H1 (cell line): ENCODE measurements around the gene KCNMB2. TPM values are rescaled to one million over a fixed set of nuclear protein-coding genes. Genes with fewer than 3 reads are reported as not detected.

Experiments used
- CTCF ChIA-PET: fragments of 300-600 bp; sonication (Branson Sonifier 250); formaldehyde crosslinking; loops from one replicate; lab custom pipeline; 2021; ENCODE audit not compliant: partially characterized antibody; lab: Charles Lee
- POLR2A ChIA-PET: fragments of 300-600 bp; sonication (Branson Sonifier 250); formaldehyde crosslinking; loops from one replicate; lab custom pipeline; 2021; ENCODE audit warnings: inconsistent platforms; ENCODE audit not compliant: partially characterized antibody; lab: Charles Lee
- DNase-seq, 2 experiments: peaks; one replicate each; pipeline versions ENCODE4 v3.0.0 to v3.0.0-alpha.2; 2010 to 2022; ENCODE audit warnings: low spot score in 2 of 2, low read depth in 1 of 2, mixed read lengths in 1 of 2
- FAIRE-seq: peaks from 2 replicates; lab custom pipeline; 2011; peaks lifted over from hg19 to GRCh38; lab: Jason Lieb, UNC
- H2AFZ ChIP-seq: 2 replicates; pipeline ENCODE4 v1.8.1; 2012; ENCODE audit warnings: low read length, inconsistent platforms
- H2AK5ac ChIP-seq: 2 replicates; pipeline ENCODE4 v1.6.1; 2013; ENCODE audit warnings: low read depth, low read length
- H2BK120ac ChIP-seq: replicated peaks from 2 replicates; pipeline ENCODE3; 2013; ENCODE audit warnings: low read depth, low read length, inconsistent platforms
- H2BK12ac ChIP-seq: 2 replicates; pipeline ENCODE4 v1.6.1; 2013; ENCODE audit warnings: low read depth, low read length
- H2BK15ac ChIP-seq: 2 replicates; pipeline ENCODE4 v1.6.1; 2013; ENCODE audit warnings: low read length
- H2BK20ac ChIP-seq: 2 replicates; pipeline ENCODE4 v1.6.1; 2013; ENCODE audit warnings: low read length
- H2BK5ac ChIP-seq: 2 replicates; pipeline ENCODE4 v1.6.1; 2013; ENCODE audit warnings: low read depth, low read length
- H3K14ac ChIP-seq: 2 replicates; pipeline ENCODE4 v1.6.1; 2013; ENCODE audit warnings: inconsistent platforms; ENCODE audit not compliant: insufficient read length
- H3K18ac ChIP-seq: 2 replicates; pipeline ENCODE4 v1.6.1; 2013; ENCODE audit warnings: low read length; ENCODE audit errors: extremely low read depth
- H3K23ac ChIP-seq: 2 replicates; pipeline ENCODE4 v1.6.1; 2013; ENCODE audit warnings: inconsistent platforms; ENCODE audit not compliant: insufficient read length
- H3K23me2 ChIP-seq: 2 replicates; pipeline ENCODE4 v1.6.1; 2013; ENCODE audit warnings: low read depth, low read length
- H3K27ac ChIP-seq: 2 replicates; pipeline ENCODE4 v1.6.1; 2011; ENCODE audit warnings: low read depth, low read length, inconsistent platforms
- H3K27me3 ChIP-seq, 4 experiments: replicated peaks in 1 of 4; 1 replicate in 1 of 4; 2 replicates in 3 of 4; pipeline versions ENCODE4 v1.6.1 to v1.8.1; 2011 to 2013; ENCODE audit warnings: low read length in 3 of 4, mild to moderate bottlenecking in 3 of 4, inconsistent platforms in 2 of 4, mixed read lengths in 2 of 4, moderate library complexity in 1 of 4; ENCODE audit not compliant: control insufficient read depth in 3 of 4, insufficient read depth in 3 of 4; ENCODE audit errors: extremely low read depth in 1 of 4
- H3K36me3 ChIP-seq, 4 experiments: 2 replicates each; pipeline versions ENCODE4 v1.6.1 to v1.8.1; 2011 to 2013; ENCODE audit warnings: mild to moderate bottlenecking in 4 of 4, low read length in 3 of 4, moderate library complexity in 2 of 4, control low read depth in 1 of 4, inconsistent platforms in 1 of 4; ENCODE audit not compliant: insufficient read depth in 4 of 4, control insufficient read depth in 2 of 4
- H3K4ac ChIP-seq: replicated peaks from 2 replicates; pipeline ENCODE3; 2013; ENCODE audit warnings: low read length, low read depth, mixed read lengths, inconsistent platforms; ENCODE audit not compliant: insufficient read length
- H3K4me1 ChIP-seq, 4 experiments: replicated peaks in 1 of 4; 1 replicate in 1 of 4; 2 replicates in 3 of 4; pipeline versions ENCODE4 v1.6.1 to v1.8.1; 2011 to 2013; ENCODE audit warnings: low read length in 3 of 4, inconsistent platforms in 2 of 4, mixed read lengths in 1 of 4; ENCODE audit not compliant: insufficient read depth in 4 of 4, control insufficient read depth in 3 of 4
- H3K4me2 ChIP-seq, 2 experiments: 2 replicates each; pipeline versions ENCODE4 v1.6.1 to v1.8.1; 2011 to 2013; ENCODE audit warnings: low read depth in 2 of 2, low read length in 2 of 2, control low read depth in 1 of 2, inconsistent platforms in 1 of 2, mild to moderate bottlenecking in 1 of 2; ENCODE audit not compliant: insufficient read depth in 1 of 2
- H3K4me3 ChIP-seq, 4 experiments: fragments of 200-600, 300-600 bp in 1 of 4; sonication (generic), shearing (Covaris generic), sonication (Bioruptor Twin) in 1 of 4; 2 replicates each; pipeline versions ENCODE4 v1.5.1 to v1.8.1; 2011 to 2016; ENCODE audit warnings: low read length in 4 of 4, low read depth in 3 of 4, control low read depth in 2 of 4, inconsistent platforms in 2 of 4, mild to moderate bottlenecking in 2 of 4, mixed read lengths in 1 of 4, moderate library complexity in 1 of 4; ENCODE audit not compliant: insufficient read depth in 2 of 4; ENCODE audit errors: extremely low read depth in 1 of 4
- H3K56ac ChIP-seq: replicated peaks from 2 replicates; pipeline ENCODE3; 2013; ENCODE audit warnings: low read depth, mild to moderate bottlenecking, mixed read lengths, low read length, inconsistent platforms; ENCODE audit not compliant: insufficient read length
- H3K79me1 ChIP-seq: 2 replicates; pipeline ENCODE4 v1.6.1; 2013; ENCODE audit warnings: low read depth, low read length, control low read depth
- H3K79me2 ChIP-seq, 2 experiments: 2 replicates each; pipeline versions ENCODE4 v1.6.1 to v1.8.1; 2012 to 2013; ENCODE audit warnings: low read length in 2 of 2, mild to moderate bottlenecking in 2 of 2, inconsistent platforms in 1 of 2; ENCODE audit not compliant: insufficient read depth in 2 of 2, control insufficient read depth in 1 of 2
- H3K9ac ChIP-seq, 4 experiments: replicated peaks in 1 of 4; 1 replicate in 1 of 4; 2 replicates in 3 of 4; pipeline versions ENCODE4 v1.6.1 to v1.8.1; 2011 to 2013; ENCODE audit warnings: low read depth in 3 of 4, low read length in 3 of 4, control low read depth in 2 of 4, mild to moderate bottlenecking in 2 of 4, moderate library complexity in 2 of 4, inconsistent platforms in 1 of 4; ENCODE audit errors: extremely low read depth in 1 of 4
- H3K9me3 ChIP-seq, 2 experiments: 2 replicates each; pipeline versions ENCODE4 v1.6.1 to v1.8.1; 2012 to 2013; ENCODE audit warnings: mild to moderate bottlenecking in 2 of 2, moderate library complexity in 2 of 2, control low read depth in 1 of 2, inconsistent platforms in 1 of 2, low read depth in 1 of 2, low read length in 1 of 2, mixed read lengths in 1 of 2; ENCODE audit not compliant: insufficient read depth in 2 of 2
- H4K20me1 ChIP-seq, 2 experiments: replicated peaks in 1 of 2; 2 replicates each; pipeline versions ENCODE3 to v1.8.1; 2011 to 2013; ENCODE audit warnings: inconsistent platforms in 2 of 2, low read length in 2 of 2, mild to moderate bottlenecking in 1 of 2; ENCODE audit not compliant: insufficient read depth in 2 of 2, control insufficient read depth in 1 of 2
- H4K5ac ChIP-seq: 2 replicates; pipeline ENCODE4 v1.6.1; 2013; ENCODE audit warnings: low read length, low read depth, mixed read lengths, inconsistent platforms; ENCODE audit not compliant: insufficient read length
- H4K8ac ChIP-seq: 2 replicates; pipeline ENCODE4 v1.8.0; 2013; ENCODE audit warnings: mild to moderate bottlenecking, moderate library complexity, low read length, inconsistent platforms; ENCODE audit not compliant: insufficient read depth; ENCODE audit errors: extremely low read depth
- H4K91ac ChIP-seq: replicated peaks from 2 replicates; pipeline ENCODE3; 2013; ENCODE audit warnings: low read length, mixed read lengths, inconsistent platforms; ENCODE audit not compliant: insufficient read length
- EP300 ChIP-seq, 2 experiments: IDR thresholded peaks; 1 replicate in 1 of 2; 2 replicates in 1 of 2; pipeline ENCODE4 v1.6.1; 2011 to 2012; ENCODE audit warnings: low read depth in 2 of 2, low read length in 2 of 2, mild to moderate bottlenecking in 2 of 2, borderline replicate concordance in 1 of 2, inconsistent platforms in 1 of 2, moderate library complexity in 1 of 2
- EZH2 ChIP-seq: fragments of 200-600 bp; sonication (generic); IDR thresholded peaks from 2 replicates; pipeline ENCODE4 v1.7.1; 2012; ENCODE audit warnings: low read depth, mild to moderate bottlenecking, moderate library complexity, low read length, inconsistent platforms; ENCODE audit not compliant: severe bottlenecking
- KDM4A ChIP-seq: IDR thresholded peaks from one replicate; pipeline ENCODE4 v1.7.1; 2012; ENCODE audit warnings: low read depth, mild to moderate bottlenecking, moderate library complexity, low read length, inconsistent platforms; ENCODE audit not compliant: severe bottlenecking
- RNF2 ChIP-seq: fragments of 200-900, 300-1000 bp; sonication (generic); IDR thresholded peaks from 2 replicates; pipeline ENCODE4 v1.7.1; 2016; ENCODE audit warnings: borderline replicate concordance, low read depth, mild to moderate bottlenecking, antibody characterized with exemption, low read length; ENCODE audit not compliant: poor library complexity, severe bottlenecking; ENCODE audit errors: missing control alignments
- SAP30 ChIP-seq: fragments of 300-600 bp; sonication (generic); IDR thresholded peaks from 2 replicates; pipeline ENCODE4 v1.7.1; 2012; ENCODE audit warnings: low read length, moderate library complexity, mild to moderate bottlenecking, inconsistent platforms; ENCODE audit not compliant: insufficient read depth, insufficient replicate concordance
- SIN3A ChIP-seq, 2 experiments: IDR thresholded peaks in 1 of 2; conservative IDR thresholded peaks in 1 of 2; 2 replicates each; pipeline ENCODE4 v1.6.1; 2011 to 2012; ENCODE audit warnings: low read length in 2 of 2, improper control_type of control experiment in 1 of 2, low read depth in 1 of 2, mild to moderate bottlenecking in 1 of 2
- SIRT6 ChIP-seq: IDR thresholded peaks from one replicate; pipeline ENCODE4 v1.7.1; 2012; ENCODE audit warnings: low read length, inconsistent platforms
- TBP ChIP-seq: IDR thresholded peaks from 2 replicates; pipeline ENCODE4 v1.6.1; 2011; ENCODE audit warnings: low read depth, low read length, improper control_type of control experiment
- ZNF274 ChIP-seq: IDR thresholded peaks from 2 replicates; pipeline ENCODE4 v1.7.0; 2012; ENCODE audit warnings: low read length, borderline replicate concordance; ENCODE audit errors: extremely low read depth
- WGBS, 2 experiments: shearing (Covaris generic) in 1 of 2; methylation state at CpG; one replicate each; pipeline versions ENCODE4 v1.1.6 to v1.1.7; 2013 to 2015; ENCODE audit warnings: low lambda C conversion rate in 2 of 2, mixed read lengths in 2 of 2, inconsistent platforms in 1 of 2, low coverage in 1 of 2, missing lambda C conversion rate in 1 of 2; ENCODE audit not compliant: insufficient replicate concordance in 2 of 2, insufficient coverage in 1 of 2, insufficient read length in 1 of 2; ENCODE audit errors: extremely low coverage in 1 of 2, missing lambda C conversion rate in 1 of 2; 5-methylcytosine and 5-hydroxymethylcytosine counted together
- polyA plus RNA-seq, 7 experiments: library from polyadenylated mRNA; depleted of rRNA in 3 of 7; stranded (reverse) in 5 of 7; unstranded in 2 of 7; fragments of >200 nt in 5 of 7; fragments of 200-250 nt in 2 of 7; gene quantifications; 1 replicate in 5 of 7; 2 replicates in 1 of 7; 4 replicates in 1 of 7; pipeline versions ENCODE4 v1.2.1 to v1.2.3, GENCODE V29; 2011 to 2013; ENCODE audit warnings: missing spikeins in 2 of 7, mixed read lengths in 2 of 7
- total RNA-seq: library from RNA; stranded (reverse); fragmentation: NEBNext Ultra II Directional; extraction: Animal tissue kit (Norgen Biotek cat#: 25700); gene quantifications from 2 replicates; pipeline ENCODE4 v1.2.1, GENCODE V29; 2021
- TF ChIP-seq, protein P1 (sequence below): IDR thresholded peaks from 2 replicates; pipeline ENCODE4 v1.6.1; 2011; ENCODE audit warnings: low read length, improper control_type of control experiment
- TF ChIP-seq, protein P2 (sequence below): IDR thresholded peaks from 2 replicates; pipeline ENCODE4 v1.6.1; 2011; ENCODE audit warnings: low read depth, mild to moderate bottlenecking, low read length; ENCODE audit not compliant: insufficient read depth

The KCNMB2 gene
- total and polyA plus RNA-seq, 2 of the 8 experiments (the other 6 are each of a cell fraction or from before 2014, with no cell fraction given), result not detected

DNA sequence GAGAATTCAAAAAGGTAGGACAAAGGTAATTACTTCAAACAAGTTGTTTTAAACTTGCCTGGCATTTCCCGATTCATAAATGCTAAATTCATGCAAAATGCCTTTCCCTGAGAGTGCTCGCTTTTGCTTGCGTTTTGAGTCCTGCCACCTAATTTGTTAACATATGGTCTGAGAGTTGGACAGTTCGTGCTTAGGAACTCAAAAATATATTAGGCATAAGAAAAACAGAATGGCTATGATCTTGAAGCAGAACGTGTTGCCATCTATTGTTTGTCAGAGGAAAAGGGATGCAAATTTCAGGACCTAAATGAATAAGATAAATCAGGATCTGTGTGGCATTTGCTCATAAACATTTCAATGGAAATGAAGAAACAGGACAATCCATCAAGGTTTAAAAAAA lies 339.6 kb downstream of the KCNMB2 start:
- Histone ChIP-seq H2BK12ac (no peak overlapping the region), H3K14ac (no peak overlapping the region), H2AFZ (peak overlapping the region; percentile 8; the same call in 1 of the 2 replicates), H4K20me1 (no peaks in the 10 kb centered on the region), H3K18ac (no peak overlapping the region), H3K23ac (no peak overlapping the region), H4K91ac (no peak overlapping the region), H4K5ac (no peak overlapping the region), H2BK20ac (no peak overlapping the region), H3K27me3 (no peaks in the 10 kb centered on the region), H2AK5ac (no peak overlapping the region), H3K27ac (no peak overlapping the region), H3K23me2 (no peaks in the 10 kb centered on the region), H3K4me3 (no peak overlapping the region), H3K4ac (no peak overlapping the region), H3K79me1 (no peaks in the 10 kb centered on the region), H3K79me2 (no peaks in the 10 kb centered on the region), H2BK5ac (no peak overlapping the region), H3K56ac (no peak overlapping the region), H3K4me2 (no peak overlapping the region), H3K36me3 (no peaks in the 10 kb centered on the region), H3K9me3 (no peaks in the 10 kb centered on the region), H2BK120ac (no peak overlapping the region), H3K4me1 (peaks cover 0 to 6% (median 2%) of the 10 kb centered on the region in 4 experiments; a peak in 6 of 7 replicates), H2BK15ac (no peak overlapping the region), H3K9ac (no peak overlapping the region), H4K8ac (no peak overlapping the region)
- no peak for FAIRE-seq
- WGBS, 2 experiments, result 63% methylated on average over 5 of the region's 5 CpGs; no CpG with 5 or more reads in 1 of the 2 experiments
- DNase-seq, result no peak
- POLR2A ChIA-PET, result interaction anchor here (2.3 kb wide), 1 partner anchor 16 kb away, joined by 6 read pairs; no protein-coding TSS in a partner anchor
- CTCF ChIA-PET, result no interaction called here
- TF ChIP-seq KDM4A (no peak), ZNF274 (no peak), RNF2 (no peak), SAP30 (no peak), EP300 (IDR thresholded peaks at IDR 0.05; ENCODE audit: borderline replicate concordance in 1 of 2, low read depth in 2 of 2, low read length in 2 of 2) (no peak), SIN3A (conservative IDR thresholded peaks at IDR 0.05 in 1 of 2, IDR thresholded peaks at IDR 0.05 in 1 of 2; ENCODE audit: low read depth in 1 of 2, low read length in 2 of 2) (no peak), EZH2 (no peak), TBP (no peak), SIRT6 (no peak)
- TF ChIP-seq, protein P1, sequence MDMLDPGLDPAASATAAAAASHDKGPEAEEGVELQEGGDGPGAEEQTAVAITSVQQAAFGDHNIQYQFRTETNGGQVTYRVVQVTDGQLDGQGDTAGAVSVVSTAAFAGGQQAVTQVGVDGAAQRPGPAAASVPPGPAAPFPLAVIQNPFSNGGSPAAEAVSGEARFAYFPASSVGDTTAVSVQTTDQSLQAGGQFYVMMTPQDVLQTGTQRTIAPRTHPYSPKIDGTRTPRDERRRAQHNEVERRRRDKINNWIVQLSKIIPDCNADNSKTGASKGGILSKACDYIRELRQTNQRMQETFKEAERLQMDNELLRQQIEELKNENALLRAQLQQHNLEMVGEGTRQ, result no peak
- TF ChIP-seq, protein P2, sequence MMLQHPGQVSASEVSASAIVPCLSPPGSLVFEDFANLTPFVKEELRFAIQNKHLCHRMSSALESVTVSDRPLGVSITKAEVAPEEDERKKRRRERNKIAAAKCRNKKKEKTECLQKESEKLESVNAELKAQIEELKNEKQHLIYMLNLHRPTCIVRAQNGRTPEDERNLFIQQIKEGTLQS, result no peak
